SIG-M5 (cell line): ENCODE measurements around the gene VPS36.
"Not testable (repeated sequence)": the region's sequence is repeated elsewhere in the genome, so short reads cannot be mapped to it uniquely, and the experiment has no call there.

Experiments
- DNase-seq: peaks from one replicate; lab custom pipeline; 2025; lab: John Stamatoyannopoulos, UW

The VPS36 gene

GRCh38 chr13:52374873-52375411 lies 75.5 kb downstream of the VPS36 start:
- DNase-seq: no peak

- no peak for DNase-seq
Measured at GRCh38 chr13:52374389-52374788, 76.0 kb downstream of the VPS36 start.

DNA sequence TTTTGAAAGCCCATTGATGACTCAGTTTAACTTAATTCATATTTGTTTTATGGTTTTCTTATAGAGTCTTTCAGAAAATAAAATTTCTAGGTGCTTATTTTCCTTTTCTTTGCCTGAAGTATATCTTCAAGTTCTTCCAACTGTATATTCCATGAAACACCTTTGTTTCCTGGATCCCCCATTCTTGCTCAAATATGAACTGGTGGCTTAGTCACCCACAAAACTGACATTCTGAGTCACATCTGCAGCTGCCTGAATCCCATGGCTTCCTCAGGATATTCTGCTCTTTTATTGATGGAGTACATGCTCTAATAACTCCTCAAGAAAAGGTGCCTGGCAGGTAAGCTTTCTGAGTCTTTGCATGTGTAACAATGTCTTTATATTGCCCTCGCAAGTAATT lies 77.2 kb downstream of the VPS36 start:
- DNase-seq: not testable (repeated sequence)

DNA sequence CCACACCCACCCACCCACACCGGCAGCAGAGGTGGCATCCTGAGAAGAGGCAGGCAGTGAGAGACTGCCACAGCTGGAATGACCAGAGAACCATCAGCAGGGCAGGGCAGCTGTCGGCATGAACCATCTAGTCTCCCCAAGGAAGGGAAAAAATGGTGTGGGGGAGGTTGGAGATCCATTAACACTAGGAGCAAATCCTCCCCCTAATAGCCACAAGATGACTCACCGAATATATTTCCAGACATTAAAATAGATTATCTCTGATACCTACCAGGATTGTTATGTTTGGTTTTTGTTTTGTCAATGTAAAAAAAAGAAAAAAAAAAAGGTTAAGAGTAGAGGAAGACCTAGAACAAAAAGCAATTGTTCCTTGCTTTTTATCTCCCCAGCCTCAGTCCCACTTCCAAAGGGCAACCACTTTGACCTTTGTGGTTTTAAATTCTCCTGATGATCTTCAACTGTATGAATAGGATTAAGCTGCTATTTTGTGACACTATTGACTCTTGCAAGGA lies 78.6 kb downstream of the VPS36 start:
- no peak for DNase-seq

GRCh38 chr13:52366291-52366690 lies 84.1 kb downstream of the VPS36 start:
- DNase-seq: no peak
